HG03097 (cell line): ENCODE measurements around the gene INO80E.
"Not testable (repeated sequence)": the region's sequence is repeated elsewhere in the genome, so short reads cannot be mapped to it uniquely, and the experiment has no call there.

Experiments used
- ATAC-seq: cut with Tn5 transposase; IDR thresholded peaks from one replicate; pipeline ENCODE4 v1.9.1; 2021; ENCODE audit not compliant: unreplicated experiment, low FRiP score

Gene INO80E

GRCh38 chr16:30030011-30030685 is 34.1 kb downstream of the INO80E start:
- no peak for ATAC-seq

DNA sequence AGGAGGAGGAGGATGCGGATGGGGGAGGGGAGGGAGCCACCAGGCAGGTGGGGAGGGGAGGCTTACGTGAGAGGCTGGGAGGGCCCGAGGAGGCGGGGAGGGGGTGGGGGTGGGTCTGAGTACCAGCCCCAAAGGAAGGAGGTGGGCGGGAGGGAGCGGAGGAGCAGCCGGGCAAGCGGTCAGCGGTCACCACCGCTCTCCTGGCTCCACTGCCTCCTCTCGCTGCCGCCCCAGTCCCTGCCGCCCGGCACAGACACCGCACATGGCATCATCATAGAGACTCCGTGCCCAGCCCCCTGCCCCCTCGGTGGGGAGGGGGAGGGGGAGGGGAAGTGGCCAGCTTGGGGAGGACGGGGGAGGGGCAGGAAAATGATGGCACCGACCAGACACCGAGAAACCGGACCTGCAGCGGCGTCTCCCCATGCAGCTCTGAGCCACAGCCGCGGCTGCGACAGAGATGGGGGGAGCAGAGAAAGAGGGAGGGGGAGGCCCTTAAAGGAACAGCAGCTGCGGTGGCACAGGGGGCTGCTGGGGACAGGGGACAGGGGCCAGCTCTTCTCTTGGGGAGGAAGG is 34.9 kb downstream of the INO80E start, which contains the start of gene TLCD3B:
Gene TLCD3B (minus strand): TSS at position 431 of the 573 bp plus-strand sequence. CDS start 744 bp downstream, outside the sequence.
- ATAC-seq = no peak

GRCh38 chr16:30031477-30031918 is 35.5 kb downstream of the INO80E start:
- ATAC-seq = no peak

DNA sequence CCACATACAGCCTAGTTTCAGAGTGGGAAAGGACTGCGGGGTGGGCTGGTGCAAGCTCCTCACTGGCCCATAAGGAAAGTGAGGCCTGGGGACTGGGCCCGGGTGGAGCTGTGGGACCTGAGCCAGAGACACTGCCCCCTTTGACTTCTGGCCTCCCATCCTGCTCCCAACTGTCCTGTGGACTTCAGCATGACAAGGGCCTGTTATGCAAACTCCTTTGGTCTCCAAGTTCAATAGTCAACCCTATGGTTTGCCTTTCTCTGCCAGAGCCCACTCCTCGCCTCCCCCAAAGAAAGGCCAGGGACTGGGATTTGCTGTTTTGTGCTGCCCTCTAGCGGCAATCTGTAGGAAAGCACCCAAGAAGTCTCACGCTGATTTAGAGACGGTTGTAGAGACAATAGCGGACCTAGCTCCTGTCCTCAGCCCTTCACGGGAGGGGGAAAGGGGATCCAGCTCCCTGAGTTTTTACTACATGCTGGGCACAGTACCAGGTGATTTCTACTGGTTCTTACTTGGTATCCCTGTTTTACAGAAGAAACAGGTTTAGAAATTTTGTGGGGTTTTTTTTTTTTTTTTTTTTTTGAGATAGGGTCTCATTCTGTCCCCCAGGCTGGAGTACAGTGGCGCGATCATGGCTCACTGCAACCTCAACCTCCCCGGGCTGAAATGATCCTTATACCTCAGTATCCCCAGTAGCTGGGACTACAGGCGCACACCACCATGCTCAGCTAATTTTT is 36.2 kb downstream of the INO80E start:
- ATAC-seq = no peak

DNA sequence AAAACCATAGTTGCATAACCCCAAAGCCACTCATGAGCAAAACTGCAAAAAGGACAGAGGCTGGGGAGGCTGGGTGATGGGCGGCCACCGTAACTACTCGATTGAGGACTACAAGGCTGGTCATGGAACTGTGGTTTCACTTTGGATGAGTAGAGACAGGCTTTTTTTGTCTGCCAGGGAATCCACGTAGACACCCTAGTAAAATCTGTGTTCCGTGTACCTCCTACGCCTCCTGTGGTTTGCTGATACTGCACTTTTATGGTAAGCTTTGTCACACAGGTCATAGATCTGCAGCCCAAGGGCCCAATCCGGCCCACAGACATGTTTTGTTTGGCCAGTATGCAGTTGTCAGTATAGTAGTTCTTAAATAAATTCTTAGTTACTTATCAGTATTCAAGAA is 37.2 kb downstream of the INO80E start:
- no peak for ATAC-seq

DNA sequence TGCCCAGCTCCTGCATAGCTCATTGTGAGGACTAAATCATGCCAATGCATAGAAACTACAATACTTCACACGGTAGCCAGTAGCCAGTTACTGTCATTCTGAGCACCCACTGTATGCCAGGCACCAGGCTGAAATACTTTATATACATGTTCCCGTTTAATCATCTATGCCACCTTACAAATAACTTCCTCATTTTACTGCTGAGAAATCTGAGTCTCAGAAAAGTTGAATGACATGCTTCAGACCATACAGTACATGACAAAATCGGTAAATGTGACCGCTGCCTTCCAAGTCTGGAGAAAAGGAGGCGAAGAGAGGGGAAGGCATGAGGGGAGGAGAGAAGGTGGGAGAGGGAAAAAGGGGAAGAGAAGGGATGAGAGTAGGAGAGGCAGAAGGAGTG is 44.2 kb downstream of the INO80E start:
- ATAC-seq = no peak

DNA sequence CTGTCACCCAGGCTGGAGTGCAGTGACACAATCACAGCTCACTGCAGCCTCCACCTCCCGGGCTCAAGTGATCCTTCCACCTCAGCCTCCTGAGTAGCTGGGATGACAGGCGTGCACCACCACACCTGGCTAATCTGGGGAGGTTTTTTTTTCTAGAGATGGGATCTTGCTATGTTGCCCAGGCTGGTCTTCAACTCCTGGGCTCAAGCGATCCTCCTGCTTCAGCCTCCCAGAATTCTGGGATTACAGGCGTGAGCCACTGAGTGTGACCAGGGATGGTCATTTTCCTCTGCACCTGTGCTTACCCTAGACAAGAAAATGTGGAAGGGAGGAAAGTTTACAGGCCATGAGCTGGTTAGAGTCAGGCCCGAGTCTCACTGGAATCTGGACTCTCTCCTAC is 44.6 kb downstream of the INO80E start:
- ATAC-seq = not testable (repeated sequence)

GRCh38 chr16:30041841-30042240 is 45.8 kb downstream of the INO80E start:
- no peak for ATAC-seq

DNA sequence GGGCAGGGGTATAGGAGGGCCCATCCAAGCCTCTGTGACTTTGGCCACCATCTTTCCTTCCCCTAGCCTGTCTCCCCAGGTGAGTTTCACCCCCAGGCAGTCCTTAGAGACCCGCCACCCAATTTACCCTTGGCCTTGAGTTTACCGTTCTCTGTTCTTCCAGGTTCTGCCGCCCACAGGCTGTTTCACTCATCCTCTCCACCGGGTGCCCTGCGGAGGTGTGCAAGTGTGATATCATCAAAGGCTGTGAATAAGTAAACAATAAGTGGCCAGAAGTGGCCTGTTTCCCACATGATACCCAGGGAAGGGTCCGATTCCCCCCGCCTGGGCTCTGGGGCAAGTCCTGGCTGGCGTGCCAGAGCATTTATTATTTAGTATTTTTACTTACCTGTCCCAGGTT is 50.1 kb downstream of the INO80E start:
- no peak for ATAC-seq

GRCh38 chr16:30046588-30046987 is 50.5 kb downstream of the INO80E start:
- no peak for ATAC-seq

- no peak for ATAC-seq
Measured at GRCh38 chr16:30049871-30050270, 53.8 kb downstream of the INO80E start.

GRCh38 chr16:30051518-30051917 is 55.5 kb downstream of the INO80E start:
- ATAC-seq = no peak

DNA sequence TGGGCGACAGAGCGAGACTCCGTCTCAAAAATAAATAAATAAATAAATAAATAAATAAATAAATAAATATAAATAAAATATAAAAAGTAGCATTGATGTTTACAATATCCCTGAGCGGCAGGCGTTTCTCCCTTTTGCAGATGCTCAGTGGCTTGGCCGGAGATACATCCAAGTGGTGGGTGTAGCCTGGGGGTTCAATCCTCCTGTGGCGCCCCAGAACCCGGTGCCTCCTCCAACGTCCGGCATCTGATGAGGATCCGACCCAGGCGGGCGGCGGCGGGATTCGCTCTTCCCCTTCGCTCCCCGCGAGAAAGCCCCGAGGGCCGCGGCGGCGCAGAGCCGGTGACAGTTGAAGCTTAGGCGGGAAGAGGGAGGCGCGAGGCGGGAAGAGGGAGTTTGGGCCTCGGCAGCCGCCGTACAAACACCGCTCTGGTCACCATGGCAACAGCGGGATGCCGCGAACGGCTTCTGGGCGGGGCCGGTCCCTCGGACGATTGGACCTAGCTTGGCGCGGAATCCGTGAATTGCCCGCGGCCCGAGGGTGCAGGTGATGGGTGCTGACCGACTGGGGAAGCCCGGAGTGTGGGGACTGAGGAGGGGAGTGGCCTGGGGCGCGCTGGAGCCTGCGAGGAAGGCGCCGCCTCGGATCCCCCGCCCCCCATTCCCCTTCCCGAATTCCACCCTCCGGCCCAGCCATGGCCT is 56.8 kb downstream of the INO80E start:
- ATAC-seq = peak; percentile 61

GRCh38 chr16:30053376-30054015 is 57.5 kb downstream of the INO80E start:
- ATAC-seq = no peak

- no peak for ATAC-seq
Measured at GRCh38 chr16:30054451-30054850, 58.4 kb downstream of the INO80E start.

DNA sequence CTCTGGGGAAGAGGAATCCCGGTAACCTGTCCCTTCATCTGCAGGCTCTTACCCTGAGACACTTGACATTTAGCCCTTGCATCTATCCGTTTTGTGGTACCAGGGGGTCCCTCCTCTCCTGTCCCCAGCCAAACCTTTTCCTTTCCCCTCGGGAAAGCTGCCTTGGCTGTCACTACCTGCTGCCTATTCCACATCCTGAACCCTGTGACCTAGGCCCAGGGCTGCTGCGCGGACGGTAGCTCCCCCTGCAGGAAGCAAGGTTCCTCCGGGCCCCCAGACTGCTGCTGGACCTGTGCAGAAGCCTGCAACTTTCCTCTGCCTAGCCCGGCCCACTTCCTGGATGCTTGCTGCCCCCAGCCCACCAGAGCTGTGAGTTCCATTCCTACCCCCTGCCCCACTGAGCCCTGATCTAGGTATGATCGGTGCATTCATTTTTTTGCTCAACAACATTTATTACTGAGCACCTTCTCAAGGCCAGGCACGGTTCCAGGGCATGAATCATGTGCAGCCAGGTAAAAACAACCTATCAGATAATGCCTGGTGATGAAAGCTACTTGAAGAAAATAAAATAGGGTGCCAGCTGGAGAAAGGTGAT is 59.0 kb downstream of the INO80E start:
- ATAC-seq = no peak
